Fibroblast of skin of left biceps (primary cell): ENCODE measurements around the gene SLC25A47.
"Not testable (repeated sequence)": the region's sequence is repeated elsewhere in the genome, so short reads cannot be mapped to it uniquely, and the experiment has no call there.

Source experiments
- DNase-seq, 2 experiments: peaks; one replicate each; pipeline ENCODE4 v3.0.0-alpha.2; 2013; ENCODE audit warnings: low read depth in 2 of 2

SLC25A47 gene, protein sequence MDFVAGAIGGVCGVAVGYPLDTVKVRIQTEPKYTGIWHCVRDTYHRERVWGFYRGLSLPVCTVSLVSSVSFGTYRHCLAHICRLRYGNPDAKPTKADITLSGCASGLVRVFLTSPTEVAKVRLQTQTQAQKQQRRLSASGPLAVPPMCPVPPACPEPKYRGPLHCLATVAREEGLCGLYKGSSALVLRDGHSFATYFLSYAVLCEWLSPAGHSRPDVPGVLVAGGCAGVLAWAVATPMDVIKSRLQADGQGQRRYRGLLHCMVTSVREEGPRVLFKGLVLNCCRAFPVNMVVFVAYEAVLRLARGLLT

DNA sequence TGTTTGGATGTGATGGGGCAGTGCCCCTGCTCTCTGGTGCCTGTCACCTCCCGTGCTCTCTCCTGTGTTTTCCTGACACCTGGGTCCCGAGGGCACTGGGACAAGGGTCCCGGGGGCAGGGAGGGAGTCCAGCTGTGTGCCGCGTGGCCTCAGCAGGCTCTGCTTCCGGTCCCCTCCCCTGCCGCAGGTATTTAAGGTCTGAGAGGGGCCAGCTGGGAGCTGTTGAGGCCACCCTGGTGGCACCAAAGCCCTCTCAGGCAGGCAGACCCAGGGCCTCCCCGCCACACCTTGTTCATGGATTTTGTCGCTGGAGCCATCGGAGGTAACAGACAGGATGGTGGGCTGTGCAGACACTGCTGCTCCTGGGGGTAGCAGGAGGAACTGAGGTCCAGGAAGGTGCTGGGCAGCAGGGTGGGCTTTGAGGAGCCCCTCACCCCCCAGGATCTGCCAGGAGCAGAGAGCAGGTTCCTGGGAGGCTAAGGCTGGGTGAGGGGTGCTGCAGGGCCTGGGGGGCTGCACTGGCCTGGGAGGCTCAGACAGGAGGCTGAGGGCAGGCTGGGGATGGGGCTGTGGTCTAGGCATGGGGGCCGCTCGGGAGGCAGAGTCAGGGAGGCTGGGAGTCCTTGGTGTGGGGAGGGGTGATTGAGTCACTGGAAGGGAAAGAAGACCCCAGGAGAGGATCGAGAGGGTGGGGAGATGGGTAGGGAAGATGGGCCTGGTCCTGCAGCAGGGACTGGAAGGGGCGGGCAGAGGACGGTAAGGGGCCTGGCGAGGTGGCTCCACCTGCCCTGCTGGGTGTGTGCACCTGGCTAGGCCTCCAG is at the start of gene SLC25A47:
Gene SLC25A47 (plus strand): TSS at position 219 of the 821 bp plus-strand sequence. CDS start 76 bp downstream, at position 295.
- no peak for DNase-seq

DNA sequence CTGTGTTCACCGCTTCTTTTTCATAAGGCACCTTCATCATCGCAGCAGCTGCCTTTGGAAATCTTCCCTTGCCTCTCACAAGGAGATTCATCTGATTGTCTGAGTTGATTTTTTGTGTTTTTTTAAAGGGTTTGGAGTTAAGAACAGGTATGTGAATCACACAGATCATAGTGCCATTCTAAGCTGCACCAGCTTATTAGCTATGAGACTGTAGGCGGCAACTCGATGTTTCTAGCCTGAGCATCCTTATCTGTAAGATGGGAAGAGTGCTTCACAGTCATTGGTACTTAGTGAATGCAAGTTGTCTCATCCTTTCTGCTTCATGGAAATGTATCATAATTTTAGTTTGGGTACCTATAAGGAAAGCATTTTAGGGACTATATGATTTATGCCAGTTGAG is 48.9 kb upstream of the SLC25A47 start:
- DNase-seq = no peak

DNA sequence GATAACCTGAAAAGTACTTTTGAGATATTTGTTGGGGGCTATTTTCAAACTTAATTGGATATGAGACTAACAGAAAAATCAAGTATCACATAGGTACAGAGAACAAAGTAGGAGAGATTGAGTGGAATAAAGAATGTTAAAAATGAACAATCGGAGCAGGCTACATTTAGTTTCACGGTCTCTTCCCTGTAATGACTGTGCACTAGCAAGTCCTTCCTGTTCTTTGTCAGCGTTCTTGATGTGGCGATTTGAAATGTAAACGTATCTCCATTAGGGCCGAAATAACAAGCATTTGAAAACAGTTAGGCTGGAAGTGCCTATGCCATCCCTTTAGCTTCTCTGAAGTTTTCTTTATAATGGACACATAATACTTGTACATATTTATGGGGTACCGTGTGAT is 47.9 kb upstream of the SLC25A47 start:
- DNase-seq = no peak

DNA sequence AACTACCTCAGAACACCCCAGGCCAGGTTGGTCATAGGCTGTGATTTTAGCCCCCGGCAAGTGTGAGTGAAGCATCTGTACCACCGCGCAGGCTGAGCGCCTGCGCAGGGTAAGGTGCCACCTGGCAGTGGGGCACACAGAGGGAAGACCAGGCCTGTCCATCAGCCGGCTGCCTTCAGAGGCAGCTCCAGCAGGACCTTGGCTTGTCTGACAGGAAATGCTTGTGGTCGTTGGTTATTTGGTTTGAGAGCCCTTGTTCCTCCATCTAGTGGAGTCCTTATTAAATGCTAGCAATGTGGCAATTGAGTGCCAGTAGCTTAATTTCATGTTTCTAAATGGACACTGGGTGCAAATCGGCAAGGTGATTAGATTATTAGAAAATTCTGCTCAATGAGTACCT is 44.4 kb upstream of the SLC25A47 start:
- DNase-seq = no peak

DNA sequence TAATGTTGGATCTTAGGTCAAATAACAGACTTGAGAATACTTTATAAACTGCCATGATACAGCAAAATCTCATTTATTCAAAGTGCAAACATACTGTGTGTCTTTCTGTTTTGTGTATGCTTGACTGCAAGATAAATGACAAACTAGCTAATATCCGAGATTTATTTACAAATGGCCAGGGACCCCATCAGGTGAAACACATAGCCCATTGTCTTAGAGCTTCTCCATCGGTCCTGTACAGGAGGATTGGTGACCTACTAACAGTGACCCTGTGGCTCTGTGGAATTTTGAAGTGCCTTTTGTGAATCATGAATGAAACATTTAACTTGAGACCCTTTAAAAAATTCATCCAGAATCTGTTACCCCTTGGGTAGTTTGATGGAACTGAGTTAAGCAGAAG is 44.0 kb upstream of the SLC25A47 start:
- no peak for DNase-seq

DNA sequence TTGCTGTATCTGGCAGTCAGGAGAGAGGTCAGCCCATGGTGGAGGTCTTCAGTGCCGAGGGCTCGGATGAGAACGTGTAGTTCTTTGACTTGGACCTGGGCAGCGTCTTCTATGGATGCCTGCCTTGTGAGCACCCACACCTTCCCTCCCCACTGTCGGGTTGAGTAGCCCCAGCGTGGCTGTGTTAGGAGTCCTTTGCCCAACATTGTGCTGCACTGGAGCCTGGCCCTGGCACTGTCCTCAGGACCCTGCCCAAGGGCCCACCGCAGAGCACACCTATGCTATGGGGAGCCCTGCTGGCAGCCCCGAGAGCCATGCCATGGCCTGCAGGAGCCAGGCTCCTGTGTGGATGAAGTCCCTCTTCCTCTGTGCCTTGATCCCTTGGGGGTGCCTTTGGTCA is 43.6 kb upstream of the SLC25A47 start:
- no peak for DNase-seq

DNA sequence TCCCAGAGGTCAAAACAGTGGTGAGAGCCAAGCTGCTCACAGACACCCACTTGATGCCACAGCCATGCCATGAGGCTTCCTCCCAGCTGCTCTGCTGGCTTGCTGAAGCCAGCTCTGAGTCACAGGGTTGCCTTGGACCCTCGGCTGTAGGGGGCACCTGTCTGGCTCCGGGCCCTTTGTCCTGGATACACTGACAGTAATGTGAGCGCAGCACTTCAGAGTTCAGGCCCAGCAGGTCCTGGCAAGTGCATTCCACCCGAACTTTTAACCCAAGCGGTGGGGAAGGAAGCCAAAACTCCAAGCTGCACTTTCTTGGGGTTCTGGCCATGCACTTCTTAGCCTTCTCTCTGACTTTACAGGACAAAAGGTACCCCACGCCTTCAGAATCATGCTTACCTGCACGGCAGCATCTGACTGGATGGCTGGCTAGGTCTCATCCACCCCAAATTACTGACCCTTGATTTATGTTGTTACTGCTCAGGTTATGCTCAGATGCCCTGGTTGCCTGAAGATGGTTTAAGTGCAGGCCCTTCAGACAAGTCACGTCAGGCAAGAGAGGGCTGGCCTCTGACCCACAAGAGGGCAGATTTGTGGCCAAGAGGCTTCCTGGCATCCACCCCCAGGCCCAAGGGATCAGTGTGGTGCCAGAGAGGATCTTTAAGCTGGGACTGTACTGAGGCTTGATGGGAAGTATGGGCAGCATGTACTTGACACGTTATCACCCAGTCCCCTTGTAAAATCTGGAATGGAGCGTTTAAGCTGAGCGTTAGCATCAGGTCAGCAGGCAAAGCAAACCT is 41.7 kb upstream of the SLC25A47 start:
- no peak for DNase-seq

DNA sequence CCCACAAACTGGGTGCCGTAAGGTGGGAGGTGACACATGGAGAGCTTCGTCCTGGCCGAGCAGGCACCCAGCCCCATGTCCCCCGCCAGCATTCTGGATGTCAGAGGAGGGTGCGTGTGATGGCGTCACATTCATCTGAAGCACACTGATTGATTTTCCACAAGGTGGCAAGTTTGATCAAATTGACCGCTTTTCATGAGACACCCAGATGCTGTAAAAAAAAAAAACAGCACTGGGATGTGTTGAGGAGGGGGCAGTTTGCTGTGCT is 41.1 kb upstream of the SLC25A47 start:
- no peak for DNase-seq

DNA sequence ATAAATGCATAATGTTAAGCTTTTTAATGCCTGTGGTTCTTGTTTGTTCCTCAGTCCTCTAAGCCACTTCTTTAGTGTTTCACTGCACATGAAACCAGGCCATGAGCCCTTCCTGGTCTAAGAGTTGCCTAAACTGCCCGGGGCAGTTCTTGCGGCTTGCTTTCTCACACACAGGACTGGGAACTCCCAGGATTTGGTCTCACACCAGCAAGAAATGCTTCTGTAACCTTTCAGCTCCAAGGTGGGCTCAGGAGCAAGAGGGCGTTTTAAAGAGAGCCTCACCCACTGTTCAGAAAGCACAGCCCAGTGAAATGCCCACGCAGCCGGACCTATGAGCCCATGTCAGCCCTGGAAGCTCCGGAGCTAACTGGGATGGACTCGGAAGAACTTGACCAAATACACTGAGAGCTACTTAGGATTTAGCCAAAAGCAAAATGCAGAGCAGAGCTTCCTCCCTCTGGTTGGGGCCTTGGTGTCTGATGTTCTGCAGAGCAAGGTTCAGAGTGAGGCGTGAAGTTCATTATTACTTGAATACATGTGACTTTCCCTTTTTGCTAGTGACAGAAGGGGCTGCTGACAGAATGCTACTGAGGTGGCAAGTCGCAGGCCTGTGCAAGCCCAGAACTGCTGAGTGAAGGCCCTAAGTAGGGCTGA is 40.2 kb upstream of the SLC25A47 start:
- DNase-seq = no peak

DNA sequence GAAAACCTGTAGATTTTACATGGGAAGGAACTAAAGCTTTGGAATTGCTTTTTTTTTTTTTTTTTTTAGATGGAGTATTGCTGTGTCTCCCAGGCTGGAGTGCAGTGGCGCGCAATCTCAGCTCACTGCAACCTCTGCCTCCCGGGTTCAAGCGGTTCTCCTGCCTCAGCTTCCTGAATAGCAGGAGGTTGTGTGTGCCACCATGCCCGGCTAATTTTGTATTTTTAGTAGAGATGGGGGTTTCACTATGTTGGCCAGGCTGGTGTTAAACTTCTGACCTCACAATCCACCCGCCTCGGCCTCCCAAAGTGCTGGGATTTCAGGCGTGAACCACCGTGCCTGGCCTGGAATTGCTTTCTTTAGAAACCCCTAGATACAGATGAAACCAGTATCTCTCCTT is 39.7 kb upstream of the SLC25A47 start:
- DNase-seq = not testable (repeated sequence)

DNA sequence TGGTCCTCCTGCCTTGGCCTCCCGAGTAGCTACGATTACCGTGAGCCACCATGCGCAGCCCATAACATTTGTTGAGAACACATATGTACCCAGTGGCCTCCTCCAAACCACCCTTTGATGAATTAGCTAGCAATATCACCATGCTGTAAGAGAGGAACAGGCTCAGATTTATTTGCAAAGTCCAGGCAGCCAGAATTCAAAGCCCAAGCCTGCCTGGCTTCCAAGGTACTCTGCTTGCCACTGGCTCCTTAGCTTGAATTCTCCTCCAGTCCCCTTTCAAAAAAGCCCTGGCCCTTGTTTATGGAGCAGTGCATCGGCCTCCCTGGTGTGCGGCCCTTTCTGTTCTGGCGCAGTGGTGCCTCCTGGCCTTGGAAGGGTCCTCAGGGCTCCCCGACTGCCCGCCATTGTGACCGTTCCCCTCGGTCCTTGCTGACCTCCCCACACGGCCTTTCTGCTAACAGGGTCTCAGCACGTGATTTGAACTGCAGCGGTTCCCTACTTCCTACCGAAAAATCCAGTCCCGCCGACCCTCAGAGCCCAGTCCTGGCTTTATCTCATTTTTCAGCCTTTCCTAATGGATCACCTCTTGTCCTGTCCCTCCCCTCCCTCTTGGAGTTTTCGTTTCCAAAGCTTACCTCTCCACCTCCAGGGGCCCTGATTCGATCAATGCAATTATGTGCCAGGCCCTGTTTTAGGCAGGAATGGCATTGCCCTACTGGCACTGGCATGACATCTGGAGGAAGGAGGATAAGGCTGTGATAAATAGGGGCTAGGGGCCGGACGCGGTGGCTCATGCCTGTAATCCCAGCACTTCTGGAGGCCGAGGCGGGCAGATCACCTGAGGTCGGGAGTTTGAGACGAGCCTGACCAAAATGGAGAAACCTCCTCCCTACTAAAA is 38.9 kb upstream of the SLC25A47 start:
- DNase-seq = no peak

DNA sequence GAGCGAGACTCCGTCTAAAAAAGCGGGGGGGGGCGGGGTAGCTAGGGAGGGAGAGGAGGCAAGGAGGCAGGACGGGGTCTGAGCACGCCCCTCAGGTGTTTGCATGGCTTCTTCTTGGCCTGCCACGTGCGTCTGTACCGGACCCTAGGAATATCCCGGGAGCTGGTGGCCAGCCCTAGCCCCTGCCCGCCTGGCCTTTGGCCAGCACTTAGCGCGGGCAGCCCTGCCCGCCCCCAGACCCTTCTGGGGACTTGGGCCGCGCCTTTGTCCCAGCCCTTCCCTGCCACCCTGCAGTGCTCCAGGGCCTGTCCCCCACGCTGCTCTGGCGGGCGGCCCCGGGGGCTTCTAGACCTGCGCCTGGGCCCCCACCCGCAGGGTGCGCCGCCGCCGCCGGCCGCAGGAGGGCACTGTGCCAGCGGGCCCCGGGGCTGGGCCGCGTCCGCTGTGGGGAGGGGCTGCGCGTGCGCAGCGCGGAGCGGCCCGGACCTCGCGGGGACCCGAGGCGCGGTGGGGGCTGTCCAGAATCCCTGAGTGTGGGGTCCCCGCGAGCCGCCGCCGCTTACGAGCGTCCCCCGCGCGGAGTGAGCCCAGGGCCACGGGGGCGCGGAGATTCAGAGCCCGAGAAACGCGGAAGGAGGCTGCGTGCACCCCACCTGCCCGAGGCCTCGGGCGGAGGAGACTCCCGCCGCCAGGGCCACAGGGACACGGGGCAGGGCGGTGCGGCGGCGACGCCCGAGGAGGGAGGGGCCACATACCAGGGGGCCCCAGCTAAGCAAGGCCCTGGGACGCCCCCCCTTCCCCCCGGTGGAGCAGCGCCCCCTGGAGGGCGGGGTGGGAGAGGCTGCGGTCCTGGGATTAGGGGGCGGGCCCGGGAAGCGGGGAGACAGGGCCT is 37.9 kb upstream of the SLC25A47 start:
- peak in 1 of 2 experiments; percentile 29 for DNase-seq

DNA sequence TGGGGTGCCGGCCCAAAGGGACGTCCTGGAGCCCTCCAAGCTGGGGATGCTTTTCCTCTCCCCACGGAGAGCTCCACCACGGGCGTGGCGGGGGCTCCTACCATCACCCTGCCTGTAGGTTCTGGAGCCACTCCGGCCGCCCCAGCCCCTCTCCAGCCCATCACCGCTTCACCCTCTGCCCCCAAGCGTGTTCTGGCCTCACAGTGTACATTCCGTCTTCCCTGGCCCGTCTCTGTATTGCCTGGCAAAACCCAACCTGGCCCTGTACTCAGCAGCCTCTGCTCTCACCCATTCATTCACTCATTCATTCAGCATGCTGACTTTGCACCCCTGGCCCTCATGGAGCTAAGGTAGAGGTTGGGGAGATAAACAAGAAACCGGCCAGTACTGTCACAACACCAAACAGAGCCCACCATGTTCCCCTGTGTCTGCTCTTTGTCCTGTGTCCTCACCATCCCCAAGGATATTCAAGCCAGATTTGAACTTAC is 37.2 kb upstream of the SLC25A47 start:
- DNase-seq = no peak

DNA sequence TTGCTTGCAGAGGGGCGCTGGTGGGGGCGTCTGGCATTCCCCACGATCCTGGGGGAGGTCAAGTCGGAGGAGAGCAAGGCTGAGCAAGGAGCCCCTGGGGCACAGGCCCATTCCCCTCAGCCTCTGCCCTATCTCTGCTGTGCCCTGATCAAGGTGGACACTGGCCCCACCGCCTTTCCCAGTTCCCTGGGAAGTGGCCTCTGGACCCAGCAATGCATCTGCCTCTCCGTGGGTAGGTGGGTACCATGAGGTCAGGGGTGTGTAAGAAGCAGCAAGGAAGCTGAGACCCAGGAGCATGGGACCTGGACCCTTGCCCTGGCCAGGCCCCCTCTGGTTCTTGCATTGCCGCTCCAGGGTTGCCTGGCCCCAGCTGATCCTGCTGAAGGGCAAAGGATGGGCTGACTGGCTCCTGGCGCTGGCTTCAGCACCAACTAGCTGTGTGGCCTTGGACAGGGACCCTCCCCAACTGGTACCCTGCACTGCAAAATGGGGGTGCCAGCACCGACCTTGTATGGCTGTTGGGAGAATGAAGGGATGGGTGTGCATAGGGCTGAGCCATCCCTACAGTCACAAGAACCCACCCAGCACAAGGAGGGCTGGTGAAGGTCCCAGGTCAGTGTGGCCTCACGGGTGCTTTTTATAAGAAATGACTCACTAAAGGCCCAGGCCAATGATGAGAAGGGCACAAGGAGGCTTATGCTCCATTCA is 36.5 kb upstream of the SLC25A47 start:
- no peak for DNase-seq

DNA sequence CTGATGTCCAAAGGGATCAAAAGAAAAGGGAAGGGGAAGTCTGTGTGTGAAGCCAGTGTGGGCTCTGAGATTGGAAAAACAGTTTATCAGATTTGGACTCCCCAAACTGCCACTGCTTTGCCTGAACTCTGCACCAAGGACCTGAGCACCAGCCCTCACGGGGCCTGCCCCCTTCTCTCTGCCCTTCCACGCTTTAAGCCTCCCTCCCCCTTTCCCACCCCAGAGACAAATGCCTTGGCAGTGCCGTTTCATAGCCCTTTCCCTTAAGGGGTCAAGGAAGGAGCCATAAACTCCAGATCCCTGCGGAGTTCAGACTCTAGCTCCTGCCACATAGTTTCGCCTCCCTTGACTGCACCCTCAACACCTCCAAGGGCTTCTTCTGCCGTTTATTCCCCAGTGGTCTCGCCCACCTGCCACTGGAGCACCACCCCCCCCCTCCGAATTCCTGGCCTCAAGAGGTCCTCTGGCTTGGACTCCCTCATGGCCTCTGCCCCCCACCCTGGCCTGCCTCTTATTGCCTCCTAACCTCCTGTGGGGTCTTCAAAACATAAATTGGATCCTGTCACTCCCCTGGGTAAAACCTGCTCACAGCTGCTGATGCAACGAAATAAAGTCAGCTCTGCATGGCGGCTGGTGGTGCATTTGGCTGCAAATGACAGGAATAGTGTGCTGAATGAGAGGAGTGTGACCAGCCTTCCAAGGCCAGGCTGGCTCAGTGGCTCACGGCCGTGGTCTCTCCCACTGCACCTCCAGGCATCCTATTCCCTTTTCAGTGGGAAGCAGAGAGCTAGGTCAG is 35.7 kb upstream of the SLC25A47 start:
- DNase-seq = no peak

DNA sequence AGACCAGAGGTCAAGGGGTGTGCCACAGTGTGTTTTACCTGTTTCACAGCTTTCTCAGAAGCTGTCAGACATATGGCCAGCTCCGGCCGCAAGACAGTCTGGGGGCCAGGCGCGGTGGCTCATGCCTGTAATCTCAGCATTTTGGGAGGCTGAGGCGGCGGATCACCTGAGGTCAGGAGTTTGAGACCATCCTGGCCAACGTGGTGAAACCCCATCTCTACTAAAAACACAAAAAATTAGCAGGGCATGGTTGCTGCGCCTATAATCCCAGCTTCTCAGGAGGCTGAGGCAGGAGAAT is 35.2 kb upstream of the SLC25A47 start:
- not testable (repeated sequence) for DNase-seq

DNA sequence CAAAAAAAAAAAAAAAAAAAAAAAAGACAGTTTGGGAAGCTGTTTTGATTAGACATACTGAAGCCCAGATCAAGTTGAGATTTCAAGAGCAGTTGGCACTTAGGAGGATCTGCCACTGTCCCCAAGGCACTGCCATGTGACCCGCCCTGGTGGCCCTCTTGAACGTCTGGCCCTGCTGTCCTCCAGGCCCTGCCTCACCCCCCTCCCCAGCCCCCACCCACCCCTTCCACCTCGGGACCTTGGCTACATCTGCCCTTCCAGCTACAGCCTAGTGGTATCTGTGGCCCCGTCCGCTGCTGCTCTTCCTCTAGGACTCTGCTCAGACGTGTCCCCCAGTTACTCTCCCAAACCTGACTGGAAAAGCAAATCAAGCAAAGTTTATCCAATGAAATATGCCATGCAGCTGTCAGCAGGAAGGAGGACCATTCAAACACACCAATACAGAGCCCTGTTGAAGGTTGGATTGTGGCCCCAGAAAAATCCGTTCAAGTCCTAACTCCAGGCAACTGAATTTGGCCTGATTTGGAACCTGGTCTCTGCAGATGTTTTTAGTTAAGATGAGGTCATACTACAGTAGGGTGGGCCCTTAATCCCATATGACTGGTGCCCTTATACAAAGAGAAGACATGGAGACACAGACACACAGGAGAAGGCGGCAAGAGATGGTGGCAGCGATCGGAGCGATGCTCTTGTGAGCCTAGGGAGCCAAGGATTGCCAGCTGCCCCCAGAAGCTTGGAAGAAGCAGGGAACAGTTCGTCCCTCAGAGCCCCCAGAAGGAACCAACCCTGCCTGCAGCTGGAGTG is 34.6 kb upstream of the SLC25A47 start:
- DNase-seq = no peak
